H4 (cell line): ENCODE data around the gene SLC6A12. TPM values are rescaled to one million over a fixed set of nuclear protein-coding genes. Genes with fewer than 3 reads are reported as not detected.

Source experiments
- total RNA-seq: library from RNA; depleted of rRNA; stranded (reverse); fragments of >200 nt; shearing (Covaris generic); gene quantifications from 2 replicates; pipeline ENCODE4 v1.2.3, GENCODE V29; 2014; rRNA removed

The SLC6A12 gene
- total RNA-seq, 1 experiment from 2014 or later, result 0.08 TPM

Other genes with a start within 250 kb of the SLC6A12 start
- not detected in 2 replicates for gene IQSEC3, start 147.4 kb downstream of the SLC6A12 start, total RNA-seq
- gene SLC6A13, start 48.7 kb upstream of the SLC6A12 start, total RNA-seq, result 0.27 TPM in 1 of 2 replicates, not detected in the other
- 28.4 and 32.2 TPM in 2 replicates for gene KDM5A, start 175.2 kb upstream of the SLC6A12 start, total RNA-seq
- 29.5 and 34.3 TPM in 2 replicates for gene CCDC77, start 187.5 kb upstream of the SLC6A12 start, total RNA-seq
- 3.0 and 3.3 TPM in 2 replicates for gene B4GALNT3, start 245.8 kb upstream of the SLC6A12 start, total RNA-seq